WTC11 (cell line): ENCODE measurements around the gene BRIX1.

Experiments used
- ARID4B ChIP-seq: sonication (generic); formaldehyde crosslinking; IDR thresholded peaks from 2 replicates; pipeline ENCODE4 v1.8.0; 2023; ENCODE audit warnings: missing genetic modification reagents, mild to moderate bottlenecking, borderline replicate concordance
- ATF6 ChIP-seq: sonication (generic); formaldehyde crosslinking; IDR thresholded peaks from 2 replicates; pipeline ENCODE4 v1.8.1; 2023; ENCODE audit warnings: mild to moderate bottlenecking, missing genetic modification reagents
- CREB1 ChIP-seq: sonication (generic); formaldehyde crosslinking; IDR thresholded peaks from 2 replicates; pipeline ENCODE4 v1.8.0; 2023; ENCODE audit warnings: mild to moderate bottlenecking, missing genetic modification reagents
- CREM ChIP-seq: sonication (generic); formaldehyde crosslinking; IDR thresholded peaks from 2 replicates; pipeline ENCODE4 v1.8.1; 2022; ENCODE audit warnings: mild to moderate bottlenecking, missing genetic modification reagents, moderate library complexity
- CTCF ChIP-seq: fragments of 200-600 bp; IDR thresholded peaks from 2 replicates; pipeline ENCODE4 v1.8.0; 2022; ENCODE audit warnings: antibody characterized with exemption
- E2F1 ChIP-seq: sonication (generic); formaldehyde crosslinking; IDR thresholded peaks from 2 replicates; pipeline ENCODE4 v1.8.0; 2022; ENCODE audit warnings: mild to moderate bottlenecking, missing genetic modification reagents
- FOXK1 ChIP-seq: sonication (generic); formaldehyde crosslinking; IDR thresholded peaks from 2 replicates; pipeline ENCODE4 v1.8.0; 2022; ENCODE audit warnings: mild to moderate bottlenecking, moderate library complexity, missing genetic modification reagents
- HMGXB4 ChIP-seq: sonication (generic); formaldehyde crosslinking; IDR thresholded peaks from 2 replicates; pipeline ENCODE4 v1.8.1; 2023; ENCODE audit warnings: mild to moderate bottlenecking, moderate library complexity, missing genetic modification reagents
- NR1H2 ChIP-seq: sonication (generic); formaldehyde crosslinking; IDR thresholded peaks from 2 replicates; pipeline ENCODE4 v1.9.0; 2021; ENCODE audit warnings: mild to moderate bottlenecking, moderate library complexity, missing genetic modification reagents
- NR3C1 ChIP-seq: sonication (generic); formaldehyde crosslinking; conservative IDR thresholded peaks from 2 replicates; pipeline ENCODE4 v1.8.1; 2023; ENCODE audit warnings: low read depth, mild to moderate bottlenecking, missing genetic modification reagents
- RORB ChIP-seq: fragments of 250-450 bp; sonication (Bioruptor Pico); IDR thresholded peaks from 2 replicates; pipeline ENCODE4 v1.9.0; 2021; ENCODE audit warnings: mild to moderate bottlenecking
- SOX15 ChIP-seq: fragments of 250-450 bp; sonication (Bioruptor Pico); IDR thresholded peaks from 2 replicates; pipeline ENCODE4 v1.9.0; 2021; ENCODE audit warnings: mild to moderate bottlenecking
- TP53 ChIP-seq: sonication (generic); formaldehyde crosslinking; IDR thresholded peaks from 2 replicates; pipeline ENCODE4 v1.8.1; 2023; ENCODE audit warnings: mild to moderate bottlenecking, missing genetic modification reagents

- no peak for TF ChIP-seq CREM
- no peak for TF ChIP-seq NR3C1
- TF ChIP-seq CTCF, result no peak
- TF ChIP-seq ATF6 (CRISPR knock-in tag), result no peak
- no peak for TF ChIP-seq TP53 (CRISPR knock-in tag)
- no peak for TF ChIP-seq FOXK1 (CRISPR knock-in tag)
- TF ChIP-seq SOX15, result no peak
- no peak for TF ChIP-seq NR1H2 (CRISPR knock-in tag)
- no peak for TF ChIP-seq CREB1 (CRISPR knock-in tag)
- no peak for TF ChIP-seq HMGXB4 (CRISPR knock-in tag)
- TF ChIP-seq ARID4B (CRISPR knock-in tag), result no peak
- TF ChIP-seq RORB, result no peak
- TF ChIP-seq E2F1, result no peak
These were observed 2.5 kb downstream of the BRIX1 start for GRCh38 chr5:34918025-34918424.
